Right kidney (tissue), 1 donor: ENCODE measurements around the gene DPH7.
"Not testable (repeated sequence)": the region's sequence is repeated elsewhere in the genome, so short reads cannot be mapped to it uniquely, and the experiment has no call there.

Experiments used
- DNase-seq: peaks from one replicate; pipeline ENCODE4 v3.0.0-alpha.2; 2016

DPH7 gene

DNA sequence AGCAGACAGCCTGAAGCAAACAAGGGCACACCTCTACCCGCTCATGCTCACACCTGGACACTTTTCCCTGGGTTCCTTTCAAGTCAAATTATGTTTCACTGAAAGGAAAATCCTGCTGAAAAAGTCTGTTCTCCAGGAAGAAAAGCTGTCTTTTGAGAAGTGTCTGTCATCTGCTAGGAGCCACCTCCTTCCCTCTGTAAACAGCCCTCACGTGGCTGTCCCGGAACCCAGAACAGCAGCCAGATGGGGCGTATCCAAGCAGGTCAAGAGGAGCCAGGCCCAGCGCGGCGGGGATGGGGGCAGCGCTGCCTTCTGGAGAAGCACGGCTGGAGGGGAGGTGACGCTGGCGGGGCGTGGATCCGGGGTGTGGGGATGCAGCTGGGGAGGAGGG, 28.5 kb downstream of the DPH7 start, which contains the start of gene PNPLA7:
Gene PNPLA7 (minus strand): TSS at position 172 of the 391 bp plus-strand sequence. CDS start 205 bp downstream, outside the sequence.
- peak; percentile 59 for DNase-seq

GRCh38 chr9:137547687-137548543, 30.8 kb downstream of the DPH7 start:
- DNase-seq = no peak

- no peak for DNase-seq
Observed at GRCh38 chr9:137545123-137545522, 33.6 kb downstream of the DPH7 start.

GRCh38 chr9:137544176-137544760, 34.5 kb downstream of the DPH7 start:
- no peak for DNase-seq

- DNase-seq = no peak
Observed at GRCh38 chr9:137543237-137543963, 35.3 kb downstream of the DPH7 start.

DNA sequence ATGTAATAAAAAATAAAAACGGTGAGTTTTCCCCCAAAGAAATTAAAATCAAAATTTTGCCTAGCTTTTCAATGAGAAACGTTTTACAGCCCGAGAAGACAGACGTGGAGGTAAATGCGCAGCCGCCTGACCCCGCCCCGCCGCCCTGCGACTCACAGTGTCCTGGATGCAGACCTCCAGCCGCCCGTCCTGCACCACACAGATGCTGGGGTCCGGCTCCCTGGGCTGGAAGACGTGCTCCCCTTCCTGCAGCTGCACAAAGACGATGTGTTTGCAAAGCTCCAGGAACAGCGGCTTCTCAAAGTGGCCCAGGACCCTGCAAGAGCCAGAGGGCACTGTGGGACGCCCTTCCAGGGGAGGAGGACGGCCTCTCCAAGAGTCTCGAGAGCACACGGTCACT, 36.2 kb downstream of the DPH7 start:
- no peak for DNase-seq

GRCh38 chr9:137540536-137540935, 38.2 kb downstream of the DPH7 start:
- no peak for DNase-seq

DNA sequence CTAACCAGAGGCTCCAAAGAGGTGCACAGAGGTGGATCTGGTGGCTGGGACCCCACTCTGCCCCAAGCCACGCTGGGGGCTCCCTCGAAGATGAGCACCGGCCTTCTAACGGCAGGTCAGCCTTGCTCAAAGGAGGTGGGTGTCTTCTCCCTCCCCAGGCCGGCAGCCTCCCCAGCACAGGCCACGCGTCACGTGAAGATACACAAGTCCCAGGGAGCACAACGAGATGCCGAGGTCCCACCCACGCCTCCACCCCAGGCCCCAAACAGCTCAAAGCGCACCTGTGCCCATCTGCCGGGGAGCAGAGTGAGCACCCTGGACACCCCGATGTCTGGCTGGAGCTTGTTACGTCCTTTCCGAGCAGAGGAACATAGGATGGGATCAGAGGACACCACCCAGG, 40.7 kb downstream of the DPH7 start:
- no peak for DNase-seq

- DNase-seq = not testable (repeated sequence)
Observed at GRCh38 chr9:137536594-137537131, 42.1 kb downstream of the DPH7 start.

- no peak for DNase-seq
Observed at GRCh38 chr9:137535120-137535428, 43.7 kb downstream of the DPH7 start.

- peak; percentile 46 for DNase-seq
Observed at GRCh38 chr9:137534256-137535119, 44.2 kb downstream of the DPH7 start.

DNA sequence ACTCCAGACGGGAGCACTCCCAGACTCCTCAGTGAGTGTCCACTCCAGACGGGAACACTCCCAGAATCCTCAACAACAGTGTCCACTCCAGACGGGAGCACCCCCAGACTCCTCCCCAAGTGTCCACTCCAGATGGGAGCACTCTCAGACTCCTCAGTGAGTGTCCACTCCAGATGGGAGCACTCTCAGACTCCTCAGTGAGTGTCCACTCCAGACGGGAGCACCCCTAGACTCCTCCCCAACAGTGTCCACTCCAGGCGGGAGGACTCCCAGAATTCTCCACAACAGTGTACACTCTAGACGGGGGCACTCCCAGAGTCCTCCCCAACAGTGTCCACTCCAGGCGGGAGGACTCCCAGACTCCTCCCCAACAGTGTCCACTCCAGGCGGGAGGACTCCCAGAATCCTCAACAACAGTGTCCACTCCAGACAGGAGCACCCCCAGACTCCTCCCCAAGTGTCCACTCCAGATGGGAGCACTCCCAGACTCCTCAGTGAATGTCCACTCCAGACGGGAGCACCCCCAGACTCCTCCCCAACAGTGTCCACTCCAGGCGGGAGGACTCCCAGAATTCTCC, 45.7 kb downstream of the DPH7 start:
- DNase-seq = not testable (repeated sequence)

DNA sequence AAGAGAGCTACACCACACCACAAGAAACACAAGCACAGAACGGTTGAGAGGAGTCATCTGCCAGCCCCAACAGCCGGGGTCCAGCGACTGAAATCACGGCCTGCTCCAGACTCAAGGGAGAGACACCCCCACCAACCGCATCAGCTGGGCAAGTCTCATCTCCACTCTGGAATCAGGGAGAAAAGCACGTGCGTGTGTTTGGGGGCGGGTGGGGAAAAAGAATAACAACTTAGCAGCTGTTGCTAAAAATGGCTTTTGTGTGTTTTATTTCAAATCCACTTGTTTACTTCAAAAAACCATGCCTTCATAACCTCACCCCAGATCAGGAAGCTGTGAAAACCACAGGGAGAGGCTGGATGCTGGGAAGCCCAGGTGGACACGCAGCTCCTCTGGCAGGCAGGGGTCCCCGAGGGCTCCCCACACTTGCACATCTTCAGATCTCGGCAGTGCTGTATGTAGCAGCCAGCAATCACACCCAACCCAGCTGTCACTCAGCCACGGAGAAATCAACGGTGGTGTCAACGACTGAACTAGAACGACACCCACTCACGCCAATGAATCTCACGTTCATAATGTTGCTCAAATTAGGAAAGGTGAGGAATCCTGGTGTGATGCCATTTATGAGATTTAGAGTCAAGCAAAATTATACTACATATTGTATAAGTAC, 47.5 kb downstream of the DPH7 start:
- no peak for DNase-seq

GRCh38 chr9:137530331-137530730, 48.4 kb downstream of the DPH7 start:
- DNase-seq = no peak

DNA sequence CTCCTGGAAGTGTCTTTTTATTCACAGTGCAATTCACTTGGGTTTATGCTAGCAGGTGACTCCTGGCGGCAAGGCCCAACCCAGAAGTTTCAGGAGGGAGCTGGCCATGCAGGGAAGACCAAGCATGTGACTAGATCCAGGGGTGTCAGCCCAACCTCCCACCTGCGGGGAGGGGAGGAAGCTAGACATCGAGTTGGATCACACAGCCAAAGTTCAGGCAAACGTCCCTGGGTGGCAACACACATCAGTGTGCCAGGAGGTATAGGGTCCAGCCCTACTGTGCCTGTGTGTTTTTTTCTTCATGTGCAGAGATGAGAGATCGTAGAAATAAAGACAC, 53.8 kb downstream of the DPH7 start:
- DNase-seq = no peak

GRCh38 chr9:137524161-137524980, 54.4 kb downstream of the DPH7 start:
- DNase-seq = no peak

- DNase-seq = no peak
Observed at GRCh38 chr9:137522746-137523455, 55.8 kb downstream of the DPH7 start.

- no peak for DNase-seq
Observed at GRCh38 chr9:137521405-137521985, 57.2 kb downstream of the DPH7 start.
